COR-L47 (cell line): ENCODE data around the gene LAMP5.
A peak's percentile ranks its signal among the peaks of the same experiment; 100 is the strongest.

Source experiments
- DNase-seq: peaks from one replicate; lab custom pipeline; 2025; lab: John Stamatoyannopoulos, UW

Gene LAMP5

GRCh38 chr20:9500121-9500520 is 14.3 kb upstream of the LAMP5 start:
- no peak for DNase-seq

- no peak for DNase-seq
These were observed 12.9 kb upstream of the LAMP5 start for GRCh38 chr20:9501473-9501872.

DNA sequence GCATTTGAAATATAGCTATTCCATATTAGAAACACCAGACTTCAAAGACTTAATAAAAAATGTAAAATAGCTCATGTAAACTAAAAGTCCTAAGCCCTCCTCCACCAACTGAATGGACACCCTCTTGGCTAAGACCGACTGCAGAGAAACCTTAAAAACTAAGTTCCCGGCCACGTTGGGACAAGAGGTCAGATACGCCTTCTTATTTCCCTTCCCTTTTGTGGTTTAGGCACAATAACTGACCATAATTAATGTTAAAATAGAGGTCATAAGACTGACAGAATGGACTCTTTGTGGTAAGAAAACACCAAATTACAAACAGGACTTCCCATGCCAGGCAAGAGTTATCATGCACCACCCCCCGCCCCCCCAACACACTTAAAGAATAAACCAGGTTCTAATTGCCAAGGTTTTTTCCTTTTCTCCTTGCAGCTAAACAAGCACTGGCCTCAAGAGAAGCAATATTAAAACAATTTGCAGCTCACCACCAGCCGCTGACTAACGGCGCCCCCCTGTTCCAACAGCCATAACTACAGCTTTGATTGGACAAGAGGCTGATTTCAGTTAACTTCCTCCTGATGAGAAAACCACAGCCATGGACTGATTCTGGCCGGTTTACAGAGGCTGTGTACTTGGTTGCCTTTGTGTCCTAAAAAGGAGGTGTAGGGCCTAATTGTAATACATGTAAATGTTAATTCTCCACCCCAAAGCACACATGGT is 10.7 kb upstream of the LAMP5 start:
- DNase-seq: no peak

GRCh38 chr20:9506280-9506821 is 8.0 kb upstream of the LAMP5 start:
- DNase-seq: no peak

DNA sequence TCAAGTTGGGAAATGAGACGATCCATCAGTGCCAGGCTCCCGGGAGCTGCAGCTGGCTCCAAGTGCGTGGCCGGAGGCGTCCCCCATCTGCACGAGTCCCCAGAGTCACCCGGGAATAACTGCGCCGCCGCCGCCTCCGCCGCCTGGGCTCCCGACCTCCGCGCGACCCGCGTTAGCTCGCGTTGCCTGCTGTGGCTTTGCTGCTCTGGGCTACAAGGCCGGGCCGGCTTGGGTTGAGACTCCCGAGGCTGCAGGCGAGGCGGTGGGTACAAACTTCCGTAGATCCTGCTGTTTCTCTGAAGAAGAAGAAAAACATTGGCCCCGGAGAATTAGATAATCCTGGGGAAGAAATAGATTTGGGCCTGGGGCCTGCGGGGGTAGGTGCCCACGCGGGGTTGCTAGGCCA is 7.4 kb upstream of the LAMP5 start:
- no peak for DNase-seq

- no peak for DNase-seq
These were observed 6.7 kb upstream of the LAMP5 start for GRCh38 chr20:9507544-9508239.

GRCh38 chr20:9508240-9508661 is 6.1 kb upstream of the LAMP5 start:
- DNase-seq: no peak

- no peak for DNase-seq
These were observed 5.7 kb upstream of the LAMP5 start for GRCh38 chr20:9508696-9509178.

DNA sequence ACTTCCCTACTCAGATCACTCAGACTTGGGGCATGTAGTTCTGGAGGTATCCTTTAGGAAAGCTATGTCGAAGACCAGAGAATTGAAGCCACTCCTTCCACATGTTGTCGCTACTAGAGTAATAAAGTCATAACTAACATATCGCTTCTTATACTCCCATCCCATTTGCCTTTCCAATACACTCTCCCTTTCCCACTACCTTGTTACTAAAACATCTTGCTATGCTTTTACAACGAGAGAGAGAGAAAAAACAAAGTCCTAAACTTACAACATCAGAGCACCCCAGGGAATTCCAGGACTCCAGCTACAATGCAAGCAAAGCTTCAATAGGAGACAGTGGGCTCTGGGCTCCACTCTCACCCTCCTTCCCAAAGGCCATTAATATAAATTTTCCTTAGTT is 5.1 kb upstream of the LAMP5 start:
- no peak for DNase-seq

DNA sequence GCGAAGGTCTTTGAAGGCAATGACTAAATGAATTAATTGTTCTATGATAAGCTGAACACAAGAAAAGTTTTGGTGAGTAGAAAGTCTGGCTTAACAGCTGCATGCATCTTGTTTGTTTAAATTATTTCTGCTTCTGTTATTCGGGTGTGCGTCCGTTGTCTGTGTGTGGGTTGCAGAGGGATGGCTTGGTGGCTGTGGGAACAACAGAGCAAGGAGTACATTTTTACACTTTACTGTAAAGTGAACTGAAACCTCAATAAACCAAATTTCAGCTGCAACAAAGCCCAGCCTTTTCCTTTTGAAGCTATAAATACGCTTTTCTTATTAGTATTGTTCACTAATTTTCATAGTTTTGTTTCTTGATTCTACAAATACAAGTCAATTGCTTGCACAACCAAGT is 3.5 kb upstream of the LAMP5 start:
- no peak for DNase-seq

DNA sequence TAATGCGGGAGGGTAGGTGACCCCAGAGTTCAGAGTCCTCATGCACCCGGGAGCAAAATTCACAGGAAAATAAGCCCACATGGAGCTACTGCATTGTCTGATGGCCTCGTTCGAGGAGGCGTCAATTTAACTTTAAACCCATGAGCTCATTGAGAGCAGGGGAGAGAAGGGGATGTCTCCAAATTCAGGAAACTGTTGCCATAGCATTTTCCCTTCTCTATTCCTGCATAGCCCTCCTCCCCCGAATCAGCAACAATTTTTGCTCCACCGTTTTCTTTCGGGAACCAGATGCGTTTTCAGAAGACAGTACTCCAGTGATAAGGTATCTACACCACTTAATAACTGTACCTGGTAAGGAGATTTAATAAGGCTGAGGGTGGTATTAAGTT is 324 bp upstream of the LAMP5 start:
- no peak for DNase-seq

DNA sequence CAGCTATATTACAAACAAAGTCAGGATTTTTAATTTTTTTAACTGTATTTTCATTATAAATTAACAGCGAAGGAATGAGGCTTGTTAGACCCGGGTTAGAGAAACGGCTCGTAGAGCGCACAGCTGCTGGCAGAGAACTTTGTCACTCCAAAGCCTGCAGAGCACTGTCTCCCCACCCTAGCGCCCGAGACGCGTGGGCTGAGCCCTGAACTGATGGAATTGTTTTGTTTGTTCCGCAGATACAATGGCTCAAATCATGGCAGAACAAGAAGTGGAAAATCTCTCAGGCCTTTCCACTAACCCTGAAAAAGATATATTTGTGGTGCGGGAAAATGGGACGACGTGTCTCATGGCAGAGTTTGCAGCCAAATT is 810 bp downstream of the LAMP5 start:
- no peak for DNase-seq

- no peak for DNase-seq
These were observed 1.4 kb downstream of the LAMP5 start for GRCh38 chr20:9515741-9516233.

DNA sequence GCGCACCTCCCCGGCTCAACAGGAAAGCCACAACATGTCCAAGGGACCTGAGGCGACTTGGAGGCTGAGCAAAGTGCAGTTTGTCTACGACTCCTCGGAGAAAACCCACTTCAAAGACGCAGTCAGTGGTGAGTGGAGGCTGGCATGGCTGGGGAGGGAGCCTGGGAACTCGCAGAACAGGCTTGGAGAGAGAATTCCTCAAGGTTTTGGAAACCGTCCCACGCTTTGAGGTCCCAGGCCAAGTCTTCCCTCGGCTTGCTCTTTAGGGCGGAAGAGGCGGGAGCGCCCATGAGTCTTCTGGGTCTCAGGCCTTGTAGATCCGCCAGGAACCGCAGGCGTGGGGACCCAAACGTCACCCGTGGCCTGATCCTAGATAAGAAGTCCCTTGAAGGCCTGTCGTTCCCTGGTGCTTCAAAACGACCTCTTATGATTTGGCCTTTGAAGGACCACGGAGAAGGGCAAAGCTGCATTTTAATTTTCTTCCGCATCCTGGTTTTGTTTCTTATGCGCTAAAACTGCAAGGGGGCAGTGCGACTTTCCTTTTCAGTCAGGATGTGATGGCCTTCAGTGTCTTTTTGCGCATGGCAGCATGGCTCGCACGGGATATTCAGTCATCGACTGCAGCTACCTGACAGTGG is 2.0 kb downstream of the LAMP5 start:
- DNase-seq: no peak

DNA sequence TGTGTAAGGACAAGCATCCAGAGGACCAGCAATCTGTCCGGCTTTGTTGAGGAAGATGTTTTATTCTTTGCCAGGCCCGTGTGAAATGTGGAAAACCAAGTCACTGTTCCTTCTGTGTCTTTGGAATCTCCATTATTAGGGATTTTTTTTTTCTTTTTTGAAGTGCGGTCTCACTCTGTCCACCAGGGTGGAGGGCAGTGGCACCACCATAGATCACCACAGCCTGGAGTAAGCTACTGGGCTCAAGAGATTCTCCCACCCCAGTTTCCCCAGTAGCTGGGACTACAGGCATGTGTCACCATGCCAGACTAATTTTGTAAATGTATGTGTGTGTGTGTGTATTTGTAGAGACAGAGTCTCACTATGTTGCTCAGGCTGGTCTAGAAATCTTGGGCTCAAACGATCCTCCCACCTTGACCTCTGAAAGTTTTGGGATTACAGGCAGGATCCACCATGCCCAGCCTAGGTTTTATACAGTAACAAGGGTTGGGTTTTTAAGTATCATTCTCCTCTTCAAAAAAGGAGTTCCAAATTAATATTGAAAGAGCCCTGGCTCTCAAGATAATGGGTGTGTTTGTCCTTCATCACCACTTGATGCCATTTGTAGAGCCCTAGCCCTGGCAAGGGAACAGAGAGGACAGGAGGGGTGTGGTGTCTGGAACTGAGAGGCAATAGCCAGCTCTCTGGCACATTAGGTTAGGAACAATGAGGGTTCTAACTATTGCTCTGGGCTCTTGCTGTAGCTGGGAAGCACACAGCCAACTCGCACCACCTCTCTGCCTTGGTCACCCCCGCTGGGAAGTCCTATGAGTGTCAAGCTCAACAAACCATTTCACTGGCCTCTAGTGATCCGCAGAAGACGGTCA is 3.1 kb downstream of the LAMP5 start:
- no peak for DNase-seq

- peak; percentile 11 for DNase-seq
These were observed 4.3 kb downstream of the LAMP5 start for GRCh38 chr20:9518576-9519175.

DNA sequence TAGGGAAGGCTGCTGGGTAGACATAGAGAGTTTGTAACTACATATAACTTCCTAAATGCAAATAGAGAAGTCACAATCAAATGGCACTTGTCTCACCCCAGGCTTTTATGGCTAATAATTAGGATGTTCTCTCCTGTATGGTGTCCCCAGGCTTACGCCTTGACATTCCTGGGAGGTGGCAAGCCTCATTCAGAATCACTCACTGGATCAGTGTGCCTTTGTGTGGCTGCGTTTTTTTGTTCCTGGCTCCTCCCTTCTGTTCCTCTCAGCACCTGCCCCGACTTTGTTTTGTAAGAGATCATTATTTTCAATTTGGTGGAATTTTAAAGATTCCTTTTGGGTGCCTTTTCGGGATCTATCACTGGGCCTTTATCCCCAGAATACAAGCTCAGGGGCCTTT is 5.7 kb downstream of the LAMP5 start:
- no peak for DNase-seq

DNA sequence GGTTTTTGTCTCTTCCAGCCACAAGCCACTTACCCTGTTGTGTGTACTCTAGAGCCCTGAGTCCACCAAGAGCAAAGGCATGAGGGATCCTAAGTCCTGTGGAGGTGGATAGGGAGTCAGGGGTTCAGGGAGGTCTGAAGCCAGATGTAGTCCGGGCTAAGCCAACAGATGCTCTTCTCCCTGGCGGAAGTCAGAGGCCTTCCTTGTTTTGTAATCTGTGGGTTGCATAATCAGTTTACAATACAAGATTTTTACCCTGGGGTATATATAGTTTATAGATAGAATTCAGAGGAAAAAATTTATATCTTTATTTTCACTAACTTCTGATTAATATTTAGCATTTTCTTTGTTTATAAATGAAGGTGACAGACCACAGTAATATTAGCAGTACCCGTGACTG is 9.2 kb downstream of the LAMP5 start:
- DNase-seq: no peak

DNA sequence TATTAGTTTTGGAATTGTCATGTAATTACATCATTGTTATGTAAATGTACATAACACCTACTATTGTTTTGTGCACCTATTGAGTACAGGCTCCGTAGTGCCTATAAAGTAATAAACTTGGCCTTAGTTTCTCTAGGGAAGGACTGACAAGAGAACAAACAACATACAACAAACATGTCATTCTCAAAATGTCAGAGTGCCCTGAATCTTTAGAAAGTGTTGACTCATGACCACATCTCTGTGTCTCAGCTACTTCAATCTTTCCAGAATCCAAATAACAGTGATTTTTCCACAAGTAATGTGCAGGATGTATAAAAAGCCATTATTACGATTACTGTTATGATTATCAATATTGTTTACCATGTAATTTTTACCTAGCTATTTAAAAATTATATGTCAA is 17.2 kb downstream of the LAMP5 start:
- DNase-seq: no peak

- peak; percentile 81 for DNase-seq
These were observed 17.9 kb downstream of the LAMP5 start for GRCh38 chr20:9532069-9532838.

- DNase-seq: no peak
These were observed 19.6 kb downstream of the LAMP5 start for GRCh38 chr20:9534025-9534424.
